Large intestine (tissue), 3 donors: Measurements from ENCODE around the gene SPNS3. TPM values are rescaled to one million over a fixed set of nuclear protein-coding genes. Genes with fewer than 3 reads are reported as not detected.

ENCODE experiments used
- DNase-seq, 2 donors: peaks; one replicate each; pipeline versions ENCODE4 v3.0.0 to v3.0.0-alpha.2; 2013
- H3K27ac ChIP-seq: one replicate; pipeline ENCODE4 v1.5.1; 2013; ENCODE audit warnings: low read length
- H3K27me3 ChIP-seq: 2 replicates; pipeline ENCODE4 v1.6.1; 2013; ENCODE audit warnings: low read length; ENCODE audit not compliant: control insufficient read depth, insufficient read depth
- H3K36me3 ChIP-seq: 2 replicates; pipeline ENCODE4 v1.6.1; 2013; ENCODE audit warnings: low read length; ENCODE audit not compliant: control insufficient read depth, insufficient read depth
- H3K4me1 ChIP-seq: one replicate; pipeline ENCODE4 v1.6.1; 2013; ENCODE audit warnings: low read length; ENCODE audit not compliant: control insufficient read depth, insufficient read depth
- H3K4me3 ChIP-seq: one replicate; pipeline ENCODE4 v1.5.1; 2013; ENCODE audit warnings: low read length
- H3K9me3 ChIP-seq: one replicate; pipeline ENCODE4 v1.6.1; 2013; ENCODE audit warnings: mild to moderate bottlenecking, low read depth, low read length, moderate library complexity; ENCODE audit not compliant: control insufficient read depth
- WGBS: methylation state at CpG from one replicate; pipeline ENCODE4 v1.1.5; 2013; ENCODE audit warnings: low lambda C conversion rate; ENCODE audit not compliant: insufficient coverage; 5-methylcytosine and 5-hydroxymethylcytosine counted together
- polyA plus RNA-seq: library from polyadenylated mRNA; unstranded; fragments of 120-200 nt; gene quantifications from one replicate; pipeline ENCODE4 v1.2.1, GENCODE V29; 2013

Gene SPNS3
- polyA plus RNA-seq, 1 donor, result 9.2 TPM

DNA sequence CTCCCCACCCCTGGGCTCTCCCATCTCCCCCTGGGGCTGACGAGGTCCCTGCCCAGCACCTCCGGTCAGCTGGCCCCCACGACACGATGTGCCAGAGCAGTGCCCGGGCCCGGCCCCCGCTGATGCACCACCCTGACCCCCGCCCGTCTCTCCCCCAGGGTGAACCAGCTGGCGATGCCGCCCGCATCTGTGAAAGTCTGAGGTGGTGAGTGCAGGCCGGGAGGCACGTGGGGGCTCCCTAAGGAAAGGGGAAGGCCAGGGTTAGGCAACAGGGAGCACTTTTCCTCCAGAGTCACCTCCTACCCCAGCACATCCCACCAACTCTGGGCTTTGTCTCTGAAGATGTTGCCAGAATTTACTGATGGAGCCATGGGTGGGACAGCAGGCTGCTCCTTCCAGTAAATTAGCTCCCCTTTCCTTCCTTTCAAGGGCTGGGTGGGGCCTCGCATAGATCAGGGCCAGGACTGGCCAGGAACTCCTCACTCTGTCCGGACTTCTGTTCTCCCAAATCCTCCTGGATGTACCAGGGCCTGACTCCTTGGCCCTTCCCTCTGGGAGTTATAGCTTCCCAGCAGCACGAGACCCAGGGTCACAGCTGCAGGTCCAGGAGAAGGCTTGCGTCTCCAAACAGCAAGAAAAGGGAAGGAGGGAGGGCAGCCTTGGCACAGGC, 103.1 kb downstream of the SPNS3 start:
- WGBS, result no CpG with 5 or more reads among the region's 18 CpGs
- no peak overlapping the region for H3K27ac ChIP-seq
- H3K36me3 ChIP-seq, result peaks cover 51% of the 10 kb centered on the region
- no peaks in the 10 kb centered on the region for H3K27me3 ChIP-seq
- peaks cover 3% of the 10 kb centered on the region for H3K9me3 ChIP-seq
- no peak for DNase-seq
- no peak overlapping the region for H3K4me3 ChIP-seq
- peaks cover 41% of the 10 kb centered on the region for H3K4me1 ChIP-seq

Other genes starting within 250 kb of the SPNS3 start
- 38.7 TPM for gene ANKFY1, start 170.0 kb upstream of the SPNS3 start, polyA plus RNA-seq
- gene UBE2G1, start 67.3 kb upstream of the SPNS3 start, polyA plus RNA-seq, result 45.7 TPM
- 13.3 TPM for gene SPNS2, start 64.9 kb downstream of the SPNS3 start, polyA plus RNA-seq
- gene MYBBP1A, start 121.4 kb downstream of the SPNS3 start, polyA plus RNA-seq, result 46.0 TPM
- gene GGT6, start 126.6 kb downstream of the SPNS3 start, polyA plus RNA-seq, result 2.7 TPM
- gene SMTNL2, start 150.6 kb downstream of the SPNS3 start, polyA plus RNA-seq, result 10.1 TPM
- gene ALOX15, start 207.7 kb downstream of the SPNS3 start, polyA plus RNA-seq, result 2.2 TPM